Measurements from ENCODE around the gene TRIM46. TPM values are rescaled to one million over a fixed set of nuclear protein-coding genes. Genes with fewer than 3 reads are reported as not detected.
"Not testable (repeated sequence)": the region's sequence is repeated elsewhere in the genome, so short reads cannot be mapped to it uniquely, and the experiment has no call there.

The TRIM46 gene
- total RNA-seq, 1 donor = 32.6 TPM

DNA sequence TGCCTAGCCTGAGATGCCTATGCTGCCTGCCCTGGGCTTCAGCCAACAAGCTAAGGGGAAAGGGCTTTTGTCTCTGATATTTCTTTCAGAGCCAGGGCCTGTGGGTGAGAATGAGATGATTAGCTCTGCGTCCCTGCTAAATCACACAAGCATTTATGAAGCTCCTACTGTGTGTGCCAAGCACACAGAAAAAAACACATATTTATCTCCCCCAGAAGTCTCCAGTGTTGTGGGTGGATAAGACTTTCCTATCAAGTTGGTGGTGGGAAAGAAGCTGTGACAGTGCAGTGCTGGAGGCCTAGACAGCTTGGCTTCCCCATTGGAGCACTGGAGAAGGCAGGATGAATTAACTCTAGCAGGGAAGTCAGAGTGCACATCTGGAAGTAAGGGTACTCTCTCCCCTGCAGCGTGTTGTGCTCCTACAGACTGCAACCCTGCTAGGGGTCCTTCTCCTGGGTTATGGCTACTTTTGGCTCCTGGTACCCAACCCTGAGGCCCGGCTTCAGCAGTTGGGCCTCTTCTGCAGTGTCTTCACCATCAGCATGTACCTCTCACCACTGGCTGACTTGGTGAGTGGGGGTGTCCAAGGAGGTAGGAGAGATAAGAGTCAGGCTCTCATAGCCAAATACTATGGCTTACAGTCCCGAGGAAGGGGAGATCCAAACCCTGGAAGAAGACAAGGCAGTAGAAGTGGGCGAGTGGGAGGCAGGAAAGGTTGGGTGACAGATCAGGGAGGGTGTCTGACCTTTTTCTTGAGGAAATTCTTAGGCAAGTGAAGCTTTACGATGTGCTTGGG is 36.3 kb upstream of the TRIM46 start:
- DNase-seq (ENCODE audit: low read depth in 2 of 3, low spot score in 2 of 3) = no peak

- peak; percentile 63 to 90 (median 85) for DNase-seq (ENCODE audit: low read depth in 2 of 3, low spot score in 2 of 3)
Measured at GRCh38 chr1:155139895-155140629, 33.6 kb upstream of the TRIM46 start, which contains the start of gene DPM3. Gene DPM3, minus strand, starts transcription at chr1:155140531. Its CDS starts 291 bp downstream, at chr1:155140240.

DNA sequence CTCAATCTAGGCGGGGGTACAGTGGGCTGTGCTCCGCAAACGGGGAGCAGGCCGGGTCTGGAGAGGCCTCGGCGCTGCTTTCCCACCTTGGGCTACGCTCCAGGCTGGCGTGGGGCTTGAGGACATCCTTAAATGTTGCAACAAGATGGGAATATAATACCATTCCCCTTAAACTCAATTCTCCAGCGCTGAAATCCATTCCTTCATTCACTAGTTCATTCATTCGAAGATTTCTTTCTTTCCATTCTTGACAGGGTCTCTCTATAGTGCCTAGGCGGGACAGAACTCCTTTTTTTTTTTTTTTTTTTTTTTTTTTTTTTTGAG is 33.1 kb upstream of the TRIM46 start:
- no peak for DNase-seq (ENCODE audit: low read depth in 2 of 3, low spot score in 2 of 3)

GRCh38 chr1:155141749-155142148 is 31.9 kb upstream of the TRIM46 start:
- DNase-seq (ENCODE audit: low read depth in 2 of 3, low spot score in 2 of 3) = no peak

- DNase-seq (ENCODE audit: low read depth in 2 of 3, low spot score in 2 of 3) = no peak
Measured at GRCh38 chr1:155145491-155145890, 28.2 kb upstream of the TRIM46 start.

DNA sequence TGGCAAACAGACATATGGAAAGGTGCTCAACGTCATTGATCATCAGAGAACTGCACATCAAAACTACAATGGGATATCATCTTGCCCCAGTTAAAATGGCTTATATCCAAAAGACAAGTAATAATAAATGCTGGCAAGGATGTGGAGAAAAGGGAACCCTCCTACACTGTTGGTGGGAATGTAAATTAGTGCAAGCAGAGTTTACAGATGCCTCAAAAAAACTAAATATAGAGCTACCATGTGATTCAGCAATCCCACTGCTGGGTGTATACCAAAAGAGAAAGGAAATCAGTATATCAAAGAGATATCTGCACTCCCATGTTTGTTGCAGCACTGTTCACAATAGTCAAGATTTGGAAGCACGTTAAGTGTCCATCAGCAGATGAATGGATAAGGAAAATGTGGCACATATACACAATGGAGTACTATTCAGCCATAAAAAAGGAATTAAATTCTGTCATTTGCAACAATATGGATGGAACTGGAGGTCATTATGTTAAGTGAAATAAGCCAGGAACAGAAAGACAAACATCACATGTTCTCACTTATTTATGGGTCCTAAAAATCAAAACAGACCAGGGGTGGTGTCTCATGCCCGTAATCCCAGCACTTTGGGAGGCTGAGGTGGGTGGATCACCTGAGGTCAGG is 17.5 kb upstream of the TRIM46 start:
- DNase-seq (ENCODE audit: low read depth in 2 of 3, low spot score in 2 of 3) = not testable (repeated sequence)

GRCh38 chr1:155158991-155159390 is 14.7 kb upstream of the TRIM46 start:
- no peak for DNase-seq (ENCODE audit: low read depth in 2 of 3, low spot score in 2 of 3)

- no peak for DNase-seq (ENCODE audit: low read depth in 2 of 3, low spot score in 2 of 3)
Measured at GRCh38 chr1:155160128-155160527, 13.5 kb upstream of the TRIM46 start.

DNA sequence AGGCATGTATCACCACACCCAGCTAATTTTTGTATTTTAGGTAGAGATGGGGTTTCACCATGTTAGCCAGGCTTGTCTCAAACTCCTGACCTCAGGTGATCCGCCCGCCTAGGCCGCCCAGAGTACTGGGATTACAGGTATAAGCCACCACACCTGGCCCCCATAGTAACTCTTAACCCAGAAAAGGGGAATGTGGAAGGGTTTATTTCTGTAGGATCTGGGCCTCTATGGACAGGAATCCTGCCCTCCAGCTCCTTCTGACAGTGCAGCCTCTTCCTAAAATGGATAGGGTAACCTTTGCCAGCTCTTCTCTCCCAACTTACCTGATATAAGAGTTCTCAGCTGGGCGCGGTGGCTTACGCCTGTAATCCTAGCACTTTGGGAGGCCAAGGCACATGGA is 11.0 kb upstream of the TRIM46 start:
- DNase-seq (ENCODE audit: low read depth in 2 of 3, low spot score in 2 of 3) = not testable (repeated sequence)

DNA sequence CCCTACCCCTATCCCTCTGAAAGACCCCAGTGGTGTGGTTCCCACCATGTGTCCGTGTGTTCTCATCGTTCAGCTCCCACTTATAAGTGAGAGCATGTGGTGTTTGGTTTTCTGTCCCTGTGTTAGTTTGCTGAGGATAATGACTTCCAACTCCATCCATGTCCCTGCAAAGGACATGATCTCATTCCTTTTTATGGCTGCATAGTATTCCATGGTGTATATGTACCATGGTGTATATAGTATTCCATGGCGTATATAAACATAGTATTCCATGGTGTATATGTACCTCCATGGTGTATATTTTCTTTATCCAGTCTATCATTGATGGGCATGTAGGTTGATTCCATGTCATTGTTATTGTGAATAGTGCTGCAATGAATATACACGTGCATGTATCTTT is 9.9 kb upstream of the TRIM46 start:
- DNase-seq (ENCODE audit: low read depth in 2 of 3, low spot score in 2 of 3) = not testable (repeated sequence)

DNA sequence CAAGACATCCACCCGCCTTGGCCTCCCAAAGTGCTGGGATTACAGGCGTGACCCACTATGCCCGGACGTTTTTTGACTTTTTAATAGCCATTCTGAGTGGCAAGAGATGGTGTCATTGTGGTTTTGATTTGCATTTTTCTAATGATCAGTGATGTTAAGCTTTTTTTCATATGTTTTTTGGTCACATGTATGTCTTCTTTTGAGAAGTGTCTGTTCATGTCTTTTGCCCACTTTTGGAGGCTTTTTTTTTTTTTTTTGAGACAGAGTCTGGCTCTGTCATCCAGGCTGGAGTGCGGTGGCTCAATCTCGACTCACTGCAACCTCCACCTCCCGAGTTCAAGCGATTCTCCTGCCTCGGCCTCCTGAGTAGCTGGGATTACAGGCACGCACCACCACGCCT is 9.0 kb upstream of the TRIM46 start:
- DNase-seq (ENCODE audit: low read depth in 2 of 3, low spot score in 2 of 3) = not testable (repeated sequence)

DNA sequence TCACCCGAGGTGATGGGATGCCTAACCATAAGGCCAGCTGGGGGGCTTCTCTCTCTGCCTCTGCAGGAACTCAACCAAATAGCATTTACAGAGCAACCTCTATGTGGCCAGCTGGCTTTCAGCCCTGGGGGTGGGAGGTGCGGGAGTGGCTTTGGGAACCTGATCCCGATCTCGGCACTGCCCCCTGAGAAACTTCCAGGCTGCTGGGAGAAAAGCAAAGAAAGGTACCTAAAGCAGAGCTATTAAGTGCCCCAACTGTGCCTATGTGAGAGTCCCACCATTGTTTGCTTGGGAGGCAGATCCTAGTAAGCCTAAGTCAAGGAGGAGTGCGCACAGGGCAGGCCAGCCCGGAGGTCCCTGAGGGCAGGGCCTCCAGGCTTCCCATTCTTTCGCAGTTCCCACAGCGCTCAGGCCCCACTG is 7.6 kb upstream of the TRIM46 start:
- no peak for DNase-seq (ENCODE audit: low read depth in 2 of 3, low spot score in 2 of 3)

DNA sequence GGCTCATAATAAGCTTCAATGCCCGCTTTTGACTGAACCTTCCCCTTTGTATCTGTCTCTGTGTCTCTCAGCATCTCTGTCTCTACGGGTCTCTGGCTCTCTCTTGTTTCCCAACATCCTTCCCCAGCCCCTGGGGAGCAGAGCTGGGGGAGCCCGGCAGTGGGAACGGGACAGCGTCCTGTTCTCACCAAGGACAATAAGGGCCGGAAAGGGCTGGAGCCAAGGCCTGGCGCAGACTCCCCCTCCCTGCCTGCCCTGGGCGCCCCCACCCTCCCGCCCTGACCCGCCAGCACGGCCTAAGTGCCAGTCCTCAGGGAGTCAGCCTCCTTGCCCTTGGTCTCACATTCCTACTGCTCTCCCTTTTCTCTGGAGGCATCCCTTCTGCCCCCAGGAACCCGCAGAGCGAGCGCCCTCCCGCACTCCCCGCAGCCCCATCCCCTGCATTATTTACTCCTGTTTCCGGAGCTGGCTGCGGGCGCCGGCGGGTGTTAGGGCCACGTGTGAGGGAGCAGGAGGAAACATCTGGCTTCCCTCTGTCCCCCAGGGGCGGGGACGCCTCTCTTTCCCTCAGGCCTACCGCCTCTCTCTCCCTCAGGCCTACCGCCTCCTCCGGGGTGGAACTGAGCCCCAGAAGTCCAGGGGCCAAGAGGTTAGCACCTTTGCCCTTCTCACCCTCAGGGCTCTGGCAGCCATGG is 7.0 kb upstream of the TRIM46 start:
- DNase-seq (ENCODE audit: low read depth in 2 of 3, low spot score in 2 of 3) = peak in 2 of 3 donors; percentile 92 to 96

DNA sequence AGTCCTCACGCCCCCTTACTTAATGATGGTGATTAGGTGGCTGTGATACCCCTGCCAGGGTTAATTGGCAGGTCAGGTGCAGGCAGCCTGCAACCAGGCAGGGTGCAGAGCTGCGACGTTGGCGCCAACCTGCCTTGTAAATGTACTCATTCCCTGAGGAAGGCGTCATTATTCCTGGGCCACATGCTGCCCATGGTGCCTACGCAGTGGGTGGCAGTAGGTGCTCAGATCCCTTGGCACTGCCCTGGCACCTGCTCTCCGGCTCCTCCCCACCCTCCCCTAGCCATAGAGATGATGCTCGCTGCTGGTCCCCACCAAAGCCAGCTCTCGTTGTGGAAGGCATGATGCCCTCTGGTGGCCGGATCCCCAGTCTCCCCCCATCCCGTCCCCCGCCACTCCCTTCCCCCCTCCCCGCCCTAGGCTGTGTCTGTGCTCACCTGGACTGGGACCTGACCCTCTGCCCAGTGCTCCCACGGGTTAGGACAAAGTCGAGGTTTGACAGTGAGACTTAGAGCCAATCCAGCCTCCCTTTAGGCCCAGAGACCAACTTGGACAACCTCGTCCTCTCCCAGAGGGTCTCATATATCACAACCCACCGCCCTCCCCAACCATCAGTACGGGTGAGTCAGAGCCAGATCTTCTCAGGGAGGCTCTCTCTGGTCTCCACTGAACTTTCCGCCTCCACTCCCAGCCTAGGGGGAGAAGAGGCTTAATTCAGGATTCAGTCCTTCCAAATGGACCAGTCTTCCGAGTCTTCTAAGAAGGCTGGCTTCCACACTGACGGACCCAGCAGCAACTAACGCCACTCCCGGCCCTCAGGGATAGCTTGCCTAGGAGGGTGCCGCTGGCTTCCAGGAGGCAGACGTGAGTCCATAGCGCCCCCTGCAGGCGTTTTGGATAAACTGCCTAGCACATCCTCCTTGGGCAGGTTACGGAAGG is 6.2 kb upstream of the TRIM46 start:
- peak; percentile 79 to 92 (median 84) for DNase-seq (ENCODE audit: low read depth in 2 of 3, low spot score in 2 of 3)

DNA sequence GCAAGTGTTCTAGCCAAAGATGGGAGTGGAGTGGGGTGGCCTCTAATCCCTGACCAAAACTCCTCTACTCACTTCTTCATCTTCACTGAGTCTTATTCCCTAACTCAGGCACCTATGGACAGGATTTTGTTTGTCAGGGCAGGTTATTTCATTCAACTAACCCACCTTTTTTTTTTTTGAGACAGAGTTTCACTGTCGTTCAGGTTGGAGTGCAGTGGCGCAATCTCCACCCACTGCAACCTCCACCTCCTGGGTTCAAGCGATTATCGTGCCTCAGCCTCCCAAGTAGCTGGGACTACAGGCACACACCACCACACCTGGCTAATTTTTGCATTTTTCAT is 5.6 kb upstream of the TRIM46 start:
- not testable (repeated sequence) for DNase-seq (ENCODE audit: low read depth in 2 of 3, low spot score in 2 of 3)

- no peak for DNase-seq (ENCODE audit: low read depth in 2 of 3, low spot score in 2 of 3)
Measured at GRCh38 chr1:155168456-155169210, 5.0 kb upstream of the TRIM46 start.

DNA sequence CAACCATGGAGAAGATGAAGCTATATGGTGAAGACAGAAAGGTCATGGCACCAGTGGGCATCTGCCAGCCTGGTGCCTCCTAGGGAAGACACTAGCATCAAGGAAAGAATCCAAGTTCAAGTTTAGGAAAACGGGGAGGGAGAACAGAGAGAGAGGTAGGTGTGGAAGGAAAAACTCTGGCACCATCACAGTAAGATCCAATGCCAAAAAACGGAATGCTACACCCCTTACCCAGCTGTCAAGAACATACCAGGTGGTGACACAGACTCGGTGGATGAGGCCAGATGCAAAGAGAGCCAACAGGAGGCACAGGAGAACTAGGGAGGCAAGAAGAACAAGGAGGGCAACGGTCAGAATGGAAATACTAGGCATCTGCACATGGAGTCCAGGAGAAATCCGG is 4.1 kb upstream of the TRIM46 start:
- no peak for DNase-seq (ENCODE audit: low read depth in 2 of 3, low spot score in 2 of 3)

GRCh38 chr1:155170101-155170785 is 3.4 kb upstream of the TRIM46 start:
- DNase-seq (ENCODE audit: low read depth in 2 of 3, low spot score in 2 of 3) = no peak

DNA sequence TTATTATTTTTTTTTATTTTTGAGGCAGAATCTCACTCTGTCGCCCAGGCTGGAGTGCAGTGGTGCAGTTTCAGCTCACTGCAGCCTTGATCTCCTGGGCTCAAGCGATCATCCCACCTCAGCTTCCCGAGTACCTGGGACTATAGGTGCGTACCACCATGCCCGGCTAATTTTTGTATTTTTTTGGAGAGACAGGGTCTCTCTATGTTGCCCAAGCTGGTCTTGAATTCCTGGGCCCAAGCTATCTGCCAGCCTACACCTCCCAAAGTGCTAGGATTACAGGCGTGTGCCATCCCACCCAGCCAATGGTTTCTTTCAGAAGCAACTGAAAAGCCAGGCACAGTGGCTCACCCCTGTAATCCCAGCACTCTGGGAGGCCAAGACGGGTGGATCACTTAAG is 2.8 kb upstream of the TRIM46 start:
- DNase-seq (ENCODE audit: low read depth in 2 of 3, low spot score in 2 of 3) = no peak

Measured in hematopoietic multipotent progenitor cell (in vitro differentiated cells).